ENCODE data around the gene NRAS.

NRAS gene

DNA sequence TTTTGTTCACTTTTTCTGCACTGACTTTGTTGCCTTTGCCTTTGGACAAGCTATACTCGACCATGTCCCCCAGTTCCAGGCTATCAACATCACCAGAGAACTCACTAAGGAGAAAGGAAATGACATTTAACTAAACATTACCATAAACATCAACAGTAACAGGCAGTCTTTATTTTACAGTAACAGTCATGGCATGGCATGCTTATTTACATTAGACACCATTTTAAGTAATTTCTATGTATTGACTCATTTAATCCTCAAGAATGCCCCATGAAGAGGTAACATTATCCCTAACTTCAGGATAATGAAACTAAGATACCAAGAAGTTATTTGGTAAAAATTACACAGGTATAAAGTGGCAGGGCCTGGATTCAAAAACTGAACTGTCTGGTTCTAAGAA is 8.7 kb upstream of the NRAS start:
- no peak for DNase-seq

GRCh38 chr1:114723915-114724314 is 7.3 kb upstream of the NRAS start:
- DNase-seq = no peak

DNA sequence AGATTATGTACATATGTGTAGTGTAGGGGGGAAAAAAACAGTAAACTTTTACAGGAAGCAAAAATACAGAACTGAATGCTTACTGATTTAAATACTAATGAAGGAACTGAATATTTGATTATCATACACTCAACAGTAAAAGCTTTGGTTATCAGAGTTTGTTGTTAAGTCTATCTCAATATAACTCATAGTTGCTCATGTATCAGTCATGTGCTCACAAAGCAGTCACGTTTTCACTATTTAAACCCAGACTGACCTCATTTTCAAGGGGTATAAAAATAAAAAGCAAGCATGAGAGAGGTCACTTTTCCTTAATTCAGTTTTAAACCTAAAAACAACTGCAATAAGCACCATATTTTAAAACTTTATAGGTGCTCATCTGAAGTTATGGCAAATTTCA is 6.9 kb upstream of the NRAS start:
- no peak for DNase-seq

DNA sequence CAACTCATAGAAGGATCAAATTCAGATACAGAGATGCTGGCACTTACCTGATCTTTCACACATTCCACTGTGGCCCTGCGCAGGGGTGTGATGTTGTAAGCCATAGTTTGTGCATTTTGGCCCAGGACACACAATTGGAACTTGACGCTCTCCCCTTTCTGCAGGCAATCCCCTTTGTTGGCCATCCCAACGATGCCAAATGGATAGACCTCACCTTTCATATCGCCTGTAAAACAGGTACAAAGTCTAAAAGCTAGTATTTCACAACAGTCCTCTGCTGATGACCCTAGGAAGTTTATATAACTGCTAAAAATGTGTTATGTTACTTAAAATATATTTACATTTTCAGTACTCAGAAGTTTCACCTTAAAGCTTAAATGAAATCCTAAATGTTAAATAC is 3.9 kb upstream of the NRAS start:
- no peak for DNase-seq

DNA sequence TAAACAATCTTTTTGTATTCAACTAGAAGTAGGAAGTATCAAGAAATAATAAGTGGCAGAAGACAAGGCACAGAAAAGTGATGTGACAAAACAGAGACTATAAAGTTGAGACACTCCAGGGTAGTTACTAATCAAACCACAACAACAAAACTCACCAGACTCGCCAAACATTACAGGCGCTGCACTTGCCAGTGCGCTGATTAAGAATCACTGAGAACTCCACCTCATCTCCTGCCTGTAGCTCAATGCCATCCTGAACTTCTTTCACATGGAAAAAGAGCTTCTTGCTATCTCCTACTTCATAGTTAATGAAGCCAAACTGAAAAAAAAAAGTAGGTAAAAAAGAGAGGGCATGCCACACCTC is 2.8 kb upstream of the NRAS start:
- no peak for DNase-seq

DNA sequence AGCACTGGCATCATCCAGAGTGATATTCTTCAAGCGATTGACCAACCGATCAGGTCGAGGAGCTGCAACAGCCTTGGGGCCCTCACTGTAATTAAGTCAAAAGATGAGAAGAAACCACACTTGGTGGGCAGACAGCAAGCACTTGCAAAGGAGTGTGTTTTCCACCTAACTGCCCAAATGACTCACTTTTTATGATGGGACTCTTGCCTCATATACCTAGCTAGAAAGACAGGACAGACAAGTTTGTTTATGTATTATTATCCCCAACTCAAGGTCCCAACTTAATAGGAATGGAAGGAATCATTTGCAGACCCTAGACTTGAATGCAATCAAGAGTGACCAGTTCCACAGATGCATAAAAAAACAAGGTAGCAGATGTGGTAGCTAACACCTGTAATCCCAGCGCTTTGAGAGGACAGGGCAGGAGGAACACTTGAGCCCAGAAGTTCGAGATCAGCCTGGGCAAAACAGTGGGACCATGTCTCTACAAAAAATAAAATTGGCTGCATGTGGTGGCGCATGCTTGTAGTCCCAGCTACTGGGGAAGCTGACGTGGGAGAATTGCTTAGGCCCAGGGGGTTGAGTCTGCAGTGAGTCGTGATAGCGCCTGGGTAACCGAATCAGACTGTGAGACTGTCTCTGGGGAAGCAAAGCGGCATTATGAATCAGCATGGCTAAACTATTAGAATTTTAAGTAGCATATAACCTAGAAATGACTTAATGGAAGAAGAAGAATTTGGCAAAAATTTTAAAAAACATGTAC is 2.3 kb upstream of the NRAS start:
- DNase-seq = peak in 1 of 4 experiments; percentile 3

DNA sequence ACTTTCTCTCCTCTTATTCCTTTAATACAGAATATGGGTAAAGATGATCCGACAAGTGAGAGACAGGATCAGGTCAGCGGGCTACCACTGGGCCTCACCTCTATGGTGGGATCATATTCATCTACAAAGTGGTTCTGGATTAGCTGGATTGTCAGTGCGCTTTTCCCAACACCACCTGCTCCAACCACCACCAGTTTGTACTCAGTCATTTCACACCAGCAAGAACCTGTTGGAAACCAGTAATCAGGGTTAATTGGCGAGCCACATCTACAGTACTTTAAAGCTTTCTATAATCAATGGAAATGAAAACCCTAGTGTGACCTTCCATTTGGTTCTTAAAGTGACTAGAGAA is 643 bp downstream of the NRAS start:
- peak in 3 of 4 experiments; percentile 4 to 5 (median 5) for DNase-seq

DNA sequence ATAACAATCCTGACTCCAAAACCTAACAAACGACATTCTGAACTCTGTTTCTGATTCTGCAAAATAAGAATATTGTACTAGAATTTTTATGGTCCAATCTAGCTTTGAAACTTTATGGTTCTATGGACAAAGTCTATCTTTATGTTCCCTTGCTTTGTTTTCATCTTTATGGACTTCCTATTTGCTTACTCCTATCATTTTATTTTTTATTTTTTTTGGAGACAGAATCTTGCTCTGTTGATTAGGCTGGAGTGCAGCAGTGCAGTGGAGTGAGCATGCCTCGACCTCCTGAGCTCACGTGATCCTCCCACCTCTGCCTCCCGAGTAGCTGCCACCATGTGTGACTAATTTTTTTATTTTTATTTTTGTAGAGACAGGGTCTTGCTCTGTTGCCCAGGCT is 3.6 kb downstream of the NRAS start:
- no peak for DNase-seq

- no peak for DNase-seq
Measured at GRCh38 chr1:114710360-114710759, 6.2 kb downstream of the NRAS start.

DNA sequence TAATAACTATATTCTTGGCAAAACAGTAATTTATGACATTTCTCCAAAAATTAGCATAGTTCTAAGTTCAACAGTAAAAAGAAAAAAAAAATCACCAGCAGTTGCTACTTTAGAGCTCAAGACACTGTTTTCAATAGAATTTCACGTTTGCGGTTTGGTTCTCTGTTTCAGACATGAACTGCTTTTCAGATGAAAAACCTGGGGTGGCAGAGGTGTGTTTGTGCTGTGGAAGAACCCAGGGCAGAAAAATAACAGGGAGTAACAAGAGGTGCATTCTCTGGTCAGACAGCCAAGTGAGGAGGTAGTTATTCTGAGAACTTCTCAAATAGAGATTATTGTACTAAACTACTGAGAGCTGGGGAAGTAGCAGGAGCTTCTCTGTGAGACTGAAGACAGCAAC is 9.0 kb downstream of the NRAS start:
- DNase-seq = no peak

- DNase-seq = no peak
Measured at GRCh38 chr1:114703242-114703641, 13.3 kb downstream of the NRAS start.

GRCh38 chr1:114702737-114703136 is 13.8 kb downstream of the NRAS start:
- DNase-seq = no peak

DNA sequence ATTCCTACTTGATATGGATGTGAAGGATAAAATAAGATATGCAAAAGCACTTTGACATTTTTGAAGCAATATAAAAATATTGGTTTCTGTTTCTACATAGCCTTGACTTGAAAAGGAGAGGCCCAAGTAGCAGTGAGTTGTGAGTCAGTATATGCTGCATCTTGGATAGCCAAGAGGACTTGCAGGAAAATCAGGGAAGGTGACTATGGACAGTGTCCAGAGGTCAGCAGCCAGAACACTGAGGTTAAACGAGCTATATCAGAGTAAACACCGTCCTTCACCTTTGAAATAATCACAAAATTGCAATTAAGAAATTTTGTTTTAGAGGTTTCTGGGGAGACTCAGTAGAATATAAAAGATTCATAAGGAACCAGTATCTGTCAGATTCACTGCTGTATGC is 14.6 kb downstream of the NRAS start:
- no peak for DNase-seq

- DNase-seq = peak in 2 of 4 experiments; percentile 27 to 28
Measured at GRCh38 chr1:114700036-114700600, 16.5 kb downstream of the NRAS start.

GRCh38 chr1:114696810-114697209 is 19.8 kb downstream of the NRAS start:
- no peak for DNase-seq

DNA sequence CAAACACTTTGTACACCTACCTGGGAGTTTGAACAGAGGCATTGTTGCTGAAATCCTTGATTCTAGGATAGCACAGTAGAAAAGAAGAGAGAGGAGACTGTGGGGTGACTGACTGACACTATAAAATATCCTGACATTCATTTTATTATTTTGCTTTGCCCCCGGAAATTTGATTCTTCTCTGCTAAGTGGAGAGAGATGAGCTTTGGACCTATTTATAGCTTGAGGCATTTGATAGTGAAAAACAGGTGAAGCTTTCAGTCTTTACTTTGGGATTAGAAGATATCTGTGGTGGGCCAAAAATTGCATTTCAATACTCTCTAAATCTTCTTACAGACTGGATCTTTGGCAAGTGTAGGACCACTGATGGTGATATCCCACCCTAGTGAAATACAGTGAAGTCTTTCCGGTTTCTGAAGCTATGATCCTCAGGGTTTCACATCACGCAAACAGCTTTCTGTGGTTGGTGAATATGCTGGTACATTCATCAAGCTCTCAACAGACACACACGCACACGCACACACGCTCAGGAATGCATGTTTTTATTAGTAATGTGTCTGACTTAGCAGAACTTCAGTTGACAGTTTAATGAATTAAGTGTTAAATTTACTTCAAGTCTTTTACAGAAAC is 21.0 kb downstream of the NRAS start, which contains the start of gene AMPD1:
Gene AMPD1 (minus strand): TSS at position 117 of the 629 bp plus-strand sequence. CDS start 75 bp downstream, at position 42.
- no peak for DNase-seq

DNA sequence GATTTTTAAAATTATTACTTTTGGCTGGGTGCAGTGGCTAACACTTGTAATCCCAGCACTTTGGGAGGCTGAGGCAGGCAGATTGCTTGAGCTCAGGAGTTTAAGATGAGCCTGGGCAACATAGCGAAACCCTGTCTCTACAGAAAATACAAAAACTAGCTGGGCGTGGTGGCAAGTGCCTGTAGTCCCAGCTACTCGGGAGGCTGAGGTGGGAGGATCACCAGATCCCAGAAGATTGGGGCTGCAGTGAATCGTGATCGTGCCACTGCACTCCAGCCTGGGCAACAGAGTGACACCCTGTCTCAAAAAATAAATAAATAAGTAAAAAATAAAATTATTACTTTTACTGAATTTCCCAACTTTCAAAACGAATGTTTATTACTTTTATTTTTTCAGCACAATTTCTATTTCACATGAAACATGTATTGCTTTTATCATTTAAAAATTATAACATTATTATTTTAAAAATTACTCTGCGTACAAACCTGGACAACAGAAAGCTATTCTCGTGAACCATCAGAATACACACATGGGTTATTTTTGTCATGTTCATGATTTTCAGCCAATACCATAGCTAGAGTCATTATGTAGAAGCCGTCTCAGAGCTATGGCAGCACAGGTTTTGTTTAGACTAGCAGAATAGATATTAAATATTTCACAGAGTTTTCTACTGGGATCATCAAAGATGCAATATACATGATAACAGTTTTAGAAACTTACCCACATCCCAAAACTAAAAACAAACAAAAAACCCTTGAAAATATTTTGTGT is 21.8 kb downstream of the NRAS start:
- no peak for DNase-seq

DNA sequence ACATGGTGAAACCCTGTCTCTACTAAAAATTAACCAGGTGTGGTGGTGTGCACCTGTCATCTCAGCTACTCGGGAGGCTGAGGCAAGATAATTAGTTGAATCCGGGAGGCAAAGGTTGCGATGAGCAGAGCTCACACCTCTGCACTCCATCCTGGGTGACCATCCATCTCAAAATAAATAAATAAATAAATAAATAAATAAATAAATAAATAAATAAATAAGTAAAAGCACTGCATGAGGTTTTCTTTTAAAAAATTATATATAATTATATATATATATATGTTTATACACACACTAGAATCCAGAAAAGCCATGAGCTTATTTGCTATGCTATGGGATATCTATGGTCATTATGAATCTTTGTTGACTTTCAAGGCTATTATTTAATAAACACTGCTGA is 23.6 kb downstream of the NRAS start:
- DNase-seq = no peak

- DNase-seq = no peak
Measured at GRCh38 chr1:114691061-114691460, 25.5 kb downstream of the NRAS start.

DNA sequence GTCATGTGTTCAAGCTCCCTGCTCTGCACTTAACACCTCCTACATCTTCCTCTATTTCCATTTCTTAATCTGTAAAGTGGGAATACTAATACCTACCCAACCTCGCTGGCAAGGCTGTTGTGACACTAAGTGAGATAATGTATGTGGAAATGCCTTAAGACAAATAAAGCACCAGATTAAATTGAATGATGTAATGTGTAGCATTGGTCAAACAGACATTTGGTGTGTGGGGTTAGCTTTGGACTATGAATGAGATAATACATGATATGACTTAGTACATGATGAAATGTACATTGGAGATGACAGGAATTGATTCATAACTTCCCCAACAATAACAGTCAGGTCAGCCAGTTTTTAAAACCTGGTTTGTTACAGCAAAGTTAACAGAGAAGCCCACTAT is 26.4 kb downstream of the NRAS start:
- DNase-seq = peak; percentile 11 to 51 (median 18)

- no peak for DNase-seq
Measured at GRCh38 chr1:114688526-114688925, 28.0 kb downstream of the NRAS start.

- DNase-seq = no peak
Measured at GRCh38 chr1:114685851-114686250, 30.7 kb downstream of the NRAS start.

GRCh38 chr1:114677691-114678090 is 38.9 kb downstream of the NRAS start:
- no peak for DNase-seq

Data from suppressor macrophage (primary cell).